ENCODE measurements around the gene PLCL1.

- TF ChIP-seq CTCF (conservative IDR thresholded peaks at IDR 0.05) = no peak
- TF ChIP-seq ZFX (IDR thresholded peaks at IDR 0.05) = no peak
These were observed 58.0 kb downstream of the PLCL1 start for GRCh38 chr2:197862246-197862955.
